Activated CD4-positive, alpha-beta memory T cell treated with anti-CD3 and anti-CD28 coated beads for 36 hours (primary cell): ENCODE measurements around the gene ZNF81. TPM values are rescaled to one million over a fixed set of nuclear protein-coding genes. Genes with fewer than 3 reads are reported as not detected.
"Not testable (repeated sequence)": the region's sequence is repeated elsewhere in the genome, so short reads cannot be mapped to it uniquely, and the experiment has no call there.

Experiments used
- CTCF ChIA-PET: fragments of 350-600 bp; sonication (Branson Sonifier 250); formaldehyde crosslinking; loops from one replicate; lab custom pipeline; 2021; ENCODE audit warnings: antibody characterized with exemption, inconsistent platforms; lab: Charles Lee
- POLR2A ChIA-PET: fragments of 350-600 bp; sonication (Branson Sonifier 250); formaldehyde crosslinking; loops from one replicate; lab custom pipeline; 2021; ENCODE audit warnings: antibody characterized with exemption; lab: Charles Lee
- DNase-seq: peaks from one replicate; pipeline ENCODE4 v3.0.0-alpha.2; 2020
- H3K27ac Mint-ChIP-seq: one replicate; pipeline ENCODE4 v1.8.0; 2021; ENCODE audit warnings: mixed read lengths
- H3K27me3 Mint-ChIP-seq: one replicate; pipeline ENCODE4 v1.8.0; 2021; ENCODE audit warnings: mixed read lengths
- H3K36me3 Mint-ChIP-seq: one replicate; pipeline ENCODE4 v1.8.0; 2021; ENCODE audit warnings: mixed read lengths
- H3K4me1 Mint-ChIP-seq: one replicate; pipeline ENCODE4 v1.8.0; 2021; ENCODE audit warnings: low read depth, mixed read lengths
- H3K4me3 Mint-ChIP-seq: one replicate; pipeline ENCODE4 v1.8.0; 2021; ENCODE audit warnings: mild to moderate bottlenecking, mixed read lengths
- H3K9me3 Mint-ChIP-seq: one replicate; pipeline ENCODE4 v1.8.0; 2021; ENCODE audit warnings: mixed read lengths
- intact Hi-C: fragments of 100-400 bp; cut with micrococcal nuclease; formaldehyde crosslinking; loops from one replicate; pipeline ENCODE4 v1.15.1; 2023
- total RNA-seq, 2 experiments: library from RNA; stranded (reverse); gene quantifications; one replicate each; pipeline ENCODE4 v1.2.3, GENCODE V29; 2021

Gene ZNF81
- 1 to 10 TPM; 6.0 to 7.2 TPM for total RNA-seq

- ChIA-PET POLR2A (interaction anchor here (1.0 to 1.2 kb wide), 2 partner anchors 185 to 187 kb away, joined by 3 read pairs; no protein-coding TSS in a partner anchor), CTCF (interaction anchor here (3.4 kb wide), 1 partner anchor 190 kb away, joined by 13 read pairs; no protein-coding TSS in a partner anchor)
- intact Hi-C loops = loop anchor here (5.0 to 10.0 kb wide), 2 partner anchors 118 to 174 kb away; no protein-coding TSS in a partner anchor
- Mint-ChIP-seq H3K36me3 (peaks cover 2% of the 10 kb centered on the region), H3K27ac (peak within 1 kb of the TSS; percentile 97), H3K27me3 (no peaks in the 10 kb centered on the region), H3K4me1 (peaks cover 19% of the 10 kb centered on the region), H3K9me3 (no peaks in the 10 kb centered on the region), H3K4me3 (peak within 1 kb of the TSS; percentile 97)
- peak; percentile 95 for DNase-seq
These were observed at the start of gene ZNF81 for GRCh38 chrX:47836164-47837072. Gene ZNF81 (plus strand): TSS chrX:47836902. CDS start chrX:47846268, 9,366 bp downstream.

DNA sequence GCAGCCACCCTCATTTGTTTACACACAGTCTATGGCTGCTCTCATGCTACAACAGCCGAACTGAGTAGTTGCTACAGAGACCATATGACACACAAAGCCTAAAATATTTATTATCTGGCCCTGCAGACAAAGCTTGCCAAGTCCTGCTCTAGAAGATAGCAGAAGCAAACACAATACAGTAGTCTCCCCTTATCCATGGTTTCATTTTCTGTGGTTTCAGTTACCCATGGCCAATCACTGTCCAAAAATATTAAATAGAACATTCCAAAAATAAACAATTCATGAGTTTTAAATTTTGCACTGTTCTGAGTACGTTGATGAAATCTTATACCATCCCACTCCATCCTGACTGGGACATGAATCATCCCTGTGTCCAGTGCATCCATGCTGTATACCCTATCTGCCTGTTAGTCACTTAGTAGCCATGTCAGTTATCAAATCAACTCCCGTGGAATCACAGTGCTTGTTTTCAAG lies 40.2 kb upstream of the ZNF81 start:
- no peak overlapping the region for H3K27ac Mint-ChIP-seq
- H3K4me1 Mint-ChIP-seq = no peaks in the 10 kb centered on the region
- ChIA-PET POLR2A (no interaction called here), CTCF (no interaction called here)
- DNase-seq = no peak
- no peak overlapping the region for H3K4me3 Mint-ChIP-seq
- intact Hi-C loops = no loop called here
- no peaks in the 10 kb centered on the region for H3K36me3 Mint-ChIP-seq
- H3K9me3 Mint-ChIP-seq = no peaks in the 10 kb centered on the region
- no peaks in the 10 kb centered on the region for H3K27me3 Mint-ChIP-seq

- Mint-ChIP-seq H3K27me3 (no peaks in the 10 kb centered on the region), H3K4me1 (no peaks in the 10 kb centered on the region), H3K9me3 (no peaks in the 10 kb centered on the region), H3K27ac (no peak overlapping the region), H3K4me3 (no peak overlapping the region), H3K36me3 (no peaks in the 10 kb centered on the region)
- intact Hi-C loops = no loop called here
- ChIA-PET CTCF (no interaction called here), POLR2A (no interaction called here)
- no peak for DNase-seq
These were observed 39.6 kb upstream of the ZNF81 start for GRCh38 chrX:47797084-47797483.

DNA sequence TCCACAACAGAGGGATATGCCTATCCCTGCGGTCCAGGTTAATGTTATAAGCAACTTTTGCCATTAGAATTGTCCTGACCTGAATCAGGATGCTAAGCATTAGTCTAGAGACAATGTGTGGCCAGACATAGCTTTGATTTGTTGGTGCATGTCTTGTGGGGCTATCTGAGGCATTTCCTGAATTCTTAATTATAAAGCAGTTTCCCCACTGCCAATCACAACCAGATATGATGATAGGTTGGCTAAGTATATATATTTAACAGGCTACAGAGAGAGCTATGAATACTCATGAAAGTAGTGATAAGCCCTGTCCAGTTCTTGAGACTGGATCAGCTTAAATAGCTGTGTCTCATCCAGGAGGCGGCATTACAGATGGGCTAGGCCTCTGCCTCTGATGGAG lies 37.8 kb upstream of the ZNF81 start:
- no peak for DNase-seq
- POLR2A ChIA-PET = no interaction called here
- Mint-ChIP-seq H3K36me3 (no peaks in the 10 kb centered on the region), H3K4me3 (no peak overlapping the region), H3K27ac (no peak overlapping the region), H3K9me3 (no peaks in the 10 kb centered on the region), H3K27me3 (no peaks in the 10 kb centered on the region), H3K4me1 (no peaks in the 10 kb centered on the region)
- intact Hi-C loops = no loop called here
- CTCF ChIA-PET = no interaction called here

GRCh38 chrX:47802589-47802988 lies 34.1 kb upstream of the ZNF81 start:
- POLR2A ChIA-PET = no interaction called here
- CTCF ChIA-PET = no interaction called here

GRCh38 chrX:47803103-47803502 lies 33.6 kb upstream of the ZNF81 start:
- H3K36me3 Mint-ChIP-seq, H3K4me3 Mint-ChIP-seq, POLR2A ChIA-PET, H3K4me1 Mint-ChIP-seq, H3K9me3 Mint-ChIP-seq, H3K27ac Mint-ChIP-seq, intact Hi-C loops, DNase-seq, CTCF ChIA-PET, H3K27me3 Mint-ChIP-seq: not testable (repeated sequence)

More at GRCh38 chrX:47802589-47802988, 34.1 kb upstream of the ZNF81 start:
- H3K4me1 Mint-ChIP-seq = no peaks in the 10 kb centered on the region
- H3K4me3 Mint-ChIP-seq = no peak overlapping the region
- H3K9me3 Mint-ChIP-seq = no peaks in the 10 kb centered on the region
- intact Hi-C loops = no loop called here
- H3K36me3 Mint-ChIP-seq = no peaks in the 10 kb centered on the region
- no peak overlapping the region for H3K27ac Mint-ChIP-seq
- H3K27me3 Mint-ChIP-seq = no peaks in the 10 kb centered on the region
- no peak for DNase-seq

GRCh38 chrX:47804315-47804714 lies 32.4 kb upstream of the ZNF81 start:
- peaks cover 2% of the 10 kb centered on the region for H3K27me3 Mint-ChIP-seq
- no peaks in the 10 kb centered on the region for H3K9me3 Mint-ChIP-seq
- ChIA-PET CTCF (no interaction called here), POLR2A (no interaction called here)
- DNase-seq = no peak
- intact Hi-C loops = no loop called here
- H3K4me3 Mint-ChIP-seq = no peak overlapping the region
- no peak overlapping the region for H3K27ac Mint-ChIP-seq
- H3K36me3 Mint-ChIP-seq = no peaks in the 10 kb centered on the region
- no peaks in the 10 kb centered on the region for H3K4me1 Mint-ChIP-seq

- H3K36me3 Mint-ChIP-seq, POLR2A ChIA-PET, H3K27me3 Mint-ChIP-seq, H3K4me1 Mint-ChIP-seq, H3K4me3 Mint-ChIP-seq, intact Hi-C loops, H3K27ac Mint-ChIP-seq, CTCF ChIA-PET, DNase-seq, H3K9me3 Mint-ChIP-seq: not testable (repeated sequence)
These were observed 30.9 kb upstream of the ZNF81 start for GRCh38 chrX:47805844-47806243.

DNA sequence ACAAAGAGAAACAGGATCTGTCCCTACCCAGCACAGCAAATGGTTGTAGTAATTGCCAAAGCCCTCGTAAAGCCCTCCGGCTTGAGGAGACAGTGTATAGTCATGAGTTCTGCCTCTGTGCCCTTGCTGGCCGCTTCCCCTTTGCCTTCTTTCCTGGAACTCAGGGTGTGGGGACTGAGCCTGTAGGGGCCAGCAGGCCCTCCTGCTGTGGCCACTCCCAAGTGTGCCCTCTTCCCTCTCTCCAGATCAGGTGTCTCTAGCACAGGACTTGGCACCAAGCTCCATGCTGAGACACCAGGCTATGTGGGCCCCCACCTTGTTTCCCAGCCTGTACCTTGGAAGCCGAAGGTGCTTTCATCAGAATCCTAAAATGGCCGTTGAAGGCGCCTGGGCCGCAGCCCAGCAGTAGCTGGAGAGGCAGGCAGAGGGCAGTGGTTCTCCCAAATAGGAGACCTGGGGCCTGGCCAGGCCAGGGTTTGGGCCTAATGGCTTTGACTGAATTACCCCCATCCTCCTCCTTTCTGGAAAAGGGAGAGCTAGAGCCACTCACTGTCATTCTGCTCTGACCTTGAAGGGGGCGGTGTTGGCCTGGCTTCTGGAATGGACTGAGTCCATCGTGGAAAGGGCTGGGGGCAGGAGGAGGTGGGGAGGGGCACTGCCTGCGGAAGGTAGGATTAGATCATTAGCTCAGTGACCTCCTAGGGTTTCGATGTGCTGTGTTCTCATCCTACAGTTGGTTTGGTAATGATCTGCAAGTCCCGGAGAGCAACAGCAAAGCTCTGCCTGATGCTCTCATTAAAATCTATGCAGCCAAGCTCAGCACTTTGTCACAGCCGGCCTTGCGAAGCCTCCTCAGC lies 30.1 kb upstream of the ZNF81 start:
- H3K9me3 Mint-ChIP-seq, H3K36me3 Mint-ChIP-seq, H3K27me3 Mint-ChIP-seq, intact Hi-C loops, POLR2A ChIA-PET, DNase-seq, H3K27ac Mint-ChIP-seq, H3K4me3 Mint-ChIP-seq, CTCF ChIA-PET, H3K4me1 Mint-ChIP-seq: not testable (repeated sequence)

- intact Hi-C loops, H3K4me1 Mint-ChIP-seq, H3K36me3 Mint-ChIP-seq, H3K27ac Mint-ChIP-seq, H3K27me3 Mint-ChIP-seq, POLR2A ChIA-PET, CTCF ChIA-PET, H3K9me3 Mint-ChIP-seq, DNase-seq, H3K4me3 Mint-ChIP-seq: not testable (repeated sequence)
These were observed 29.5 kb upstream of the ZNF81 start for GRCh38 chrX:47807272-47807538.

DNA sequence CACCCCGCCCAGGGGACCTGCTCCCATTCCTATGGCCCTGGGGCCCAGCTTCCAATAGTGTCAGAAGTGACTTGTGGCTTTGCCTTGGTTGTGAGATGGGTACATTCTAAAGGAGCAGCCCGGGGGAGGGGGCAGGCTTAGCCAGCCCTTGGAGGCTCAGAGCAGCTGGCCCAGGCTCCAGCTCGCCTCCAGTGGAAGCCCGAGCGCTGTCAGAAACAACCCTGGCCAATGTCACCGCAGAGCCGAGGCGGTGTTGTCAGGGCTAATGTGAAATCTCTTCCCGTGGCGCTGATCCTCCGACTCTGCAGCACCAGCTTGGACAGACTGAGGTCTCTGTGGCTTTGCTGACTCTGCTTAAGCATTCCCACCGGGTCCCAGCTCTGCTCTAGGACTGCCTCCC lies 29.2 kb upstream of the ZNF81 start:
- ChIA-PET POLR2A (no interaction called here), CTCF (no interaction called here)
- Mint-ChIP-seq H3K36me3 (no peaks in the 10 kb centered on the region), H3K9me3 (no peaks in the 10 kb centered on the region), H3K27ac (no peak overlapping the region), H3K27me3 (peaks cover 2% of the 10 kb centered on the region), H3K4me1 (no peaks in the 10 kb centered on the region), H3K4me3 (no peak overlapping the region)
- no peak for DNase-seq
- intact Hi-C loops = no loop called here
